Measurements from ENCODE around the gene NEK5. TPM values are rescaled to one million over a fixed set of nuclear protein-coding genes. Genes with fewer than 3 reads are reported as not detected.

Gene NEK5
- total RNA-seq, 1 experiment from 2014 or later: 0.39 TPM

DNA sequence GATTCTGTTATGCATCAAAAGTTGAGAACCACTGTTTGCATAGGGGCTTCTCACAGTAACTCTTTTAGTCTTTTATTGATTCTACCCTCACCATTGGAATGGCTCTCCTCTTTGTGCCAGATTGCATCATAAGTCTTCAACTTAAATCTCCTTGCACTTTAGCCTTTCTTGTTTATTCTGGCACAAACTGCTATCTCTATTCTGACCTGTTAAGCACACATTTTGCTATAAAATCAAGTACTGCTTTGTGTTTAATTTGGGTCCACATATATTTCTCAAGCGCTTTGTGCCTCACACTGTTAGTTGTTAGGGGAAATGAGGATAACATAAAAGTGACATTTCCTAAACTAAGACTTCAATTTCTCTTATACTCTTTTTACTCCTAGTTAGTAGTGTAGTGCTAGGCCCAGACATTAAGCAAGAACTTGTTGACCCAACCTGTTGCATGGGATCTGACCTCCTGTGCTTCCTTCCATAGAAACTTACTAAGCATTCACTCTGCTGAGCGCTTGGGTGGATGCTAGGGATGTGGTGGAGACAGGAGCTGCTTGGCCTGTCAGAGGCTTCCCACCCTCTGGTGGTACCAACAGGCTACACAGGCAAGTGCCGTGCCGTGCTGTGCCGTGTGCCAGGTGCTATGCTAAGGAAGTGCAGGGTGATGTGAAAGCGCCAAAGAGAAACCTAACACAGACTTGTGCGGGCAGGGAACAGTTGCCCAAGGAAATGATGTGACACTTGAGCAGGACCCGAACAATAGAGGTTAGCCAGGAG, 103.2 kb downstream of the NEK5 start:
- DNase-seq: peak in 1 of 2 experiments; percentile 38
- peaks cover 10% of the 10 kb centered on the region for H3K36me3 ChIP-seq (ENCODE audit: control insufficient read depth, insufficient read depth, low read length)
- CTCF ChIA-PET: no interaction called here
- peaks cover 17% of the 10 kb centered on the region for H3K4me1 ChIP-seq
- peaks cover 50% of the 10 kb centered on the region for H3K9me3 Mint-ChIP-seq (ENCODE audit: unreplicated experiment)
- H3K36me3 Mint-ChIP-seq (ENCODE audit: insufficient read depth, unreplicated experiment): peaks cover 78% of the 10 kb centered on the region
- peak overlapping the region; percentile 6 for H3K4me3 Mint-ChIP-seq (ENCODE audit: unreplicated experiment)
- H3K9me3 ChIP-seq: no peaks in the 10 kb centered on the region
- no peaks in the 10 kb centered on the region for H3K27me3 ChIP-seq (replicated peaks; ENCODE audit: control insufficient read depth, insufficient read depth, low read length)
- BruUV-seq (replicated peaks): no TSS peak
- no peaks in the 10 kb centered on the region for H3K27me3 Mint-ChIP-seq (ENCODE audit: insufficient read depth, unreplicated experiment)
- H3K4me3 ChIP-seq (ENCODE audit: low read depth, low read length): no peak overlapping the region
- intact Hi-C loops (cut with micrococcal nuclease; ENCODE audit: unreplicated experiment): loop anchor here (1.0 kb wide), 2 partner anchors 11 to 13 kb away; partner anchors contain the start of gene ALG11
- peak overlapping the region; percentile 35 for H3K27ac Mint-ChIP-seq (ENCODE audit: unreplicated experiment)
- TF ChIP-seq, protein P1, sequence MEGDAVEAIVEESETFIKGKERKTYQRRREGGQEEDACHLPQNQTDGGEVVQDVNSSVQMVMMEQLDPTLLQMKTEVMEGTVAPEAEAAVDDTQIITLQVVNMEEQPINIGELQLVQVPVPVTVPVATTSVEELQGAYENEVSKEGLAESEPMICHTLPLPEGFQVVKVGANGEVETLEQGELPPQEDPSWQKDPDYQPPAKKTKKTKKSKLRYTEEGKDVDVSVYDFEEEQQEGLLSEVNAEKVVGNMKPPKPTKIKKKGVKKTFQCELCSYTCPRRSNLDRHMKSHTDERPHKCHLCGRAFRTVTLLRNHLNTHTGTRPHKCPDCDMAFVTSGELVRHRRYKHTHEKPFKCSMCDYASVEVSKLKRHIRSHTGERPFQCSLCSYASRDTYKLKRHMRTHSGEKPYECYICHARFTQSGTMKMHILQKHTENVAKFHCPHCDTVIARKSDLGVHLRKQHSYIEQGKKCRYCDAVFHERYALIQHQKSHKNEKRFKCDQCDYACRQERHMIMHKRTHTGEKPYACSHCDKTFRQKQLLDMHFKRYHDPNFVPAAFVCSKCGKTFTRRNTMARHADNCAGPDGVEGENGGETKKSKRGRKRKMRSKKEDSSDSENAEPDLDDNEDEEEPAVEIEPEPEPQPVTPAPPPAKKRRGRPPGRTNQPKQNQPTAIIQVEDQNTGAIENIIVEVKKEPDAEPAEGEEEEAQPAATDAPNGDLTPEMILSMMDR (IDR thresholded peaks at IDR 0.05; ENCODE audit: insufficient read depth in 1 of 2, low read depth in 1 of 2, low read length in 1 of 2, severe bottlenecking in 1 of 2, unreplicated experiment in 1 of 2): no peak
- peaks cover 15% of the 10 kb centered on the region for H3K4me1 Mint-ChIP-seq (ENCODE audit: low read depth, unreplicated experiment)
- POLR2A ChIA-PET: no interaction called here

GRCh38 chr13:52024481-52024880, 104.4 kb downstream of the NEK5 start, which contains the start of gene UTP14C:
Gene UTP14C, plus strand, starts transcription at chr13:52024691. Its CDS starts 4,114 bp downstream, at chr13:52028805.
- Histone ChIP-seq H3K4me3 (ENCODE audit: low read depth, low read length) (no peak within 1 kb of the TSS), H3K4me1 (peaks cover 17% of the 10 kb centered on the region), H3K36me3 (ENCODE audit: control insufficient read depth, insufficient read depth, low read length) (peaks cover 10% of the 10 kb centered on the region), H3K9me3 (no peaks in the 10 kb centered on the region), H3K27me3 (replicated peaks; ENCODE audit: control insufficient read depth, insufficient read depth, low read length) (no peaks in the 10 kb centered on the region)
- peaks cover 39% of the 10 kb centered on the region for H3K9me3 Mint-ChIP-seq (ENCODE audit: unreplicated experiment)
- peak within 1 kb of the TSS; percentile 35 for H3K27ac Mint-ChIP-seq (ENCODE audit: unreplicated experiment)
- H3K4me3 Mint-ChIP-seq (ENCODE audit: unreplicated experiment): peak within 1 kb of the TSS; percentile 6
- no peaks in the 10 kb centered on the region for H3K27me3 Mint-ChIP-seq (ENCODE audit: insufficient read depth, unreplicated experiment)
- BruUV-seq (replicated peaks): no TSS peak
- TF ChIP-seq, protein P1 (IDR thresholded peaks at IDR 0.05; ENCODE audit: insufficient read depth in 1 of 2, low read depth in 1 of 2, low read length in 1 of 2, severe bottlenecking in 1 of 2, unreplicated experiment in 1 of 2): no peak
- H3K4me1 Mint-ChIP-seq (ENCODE audit: low read depth, unreplicated experiment): peaks cover 15% of the 10 kb centered on the region
- ChIA-PET CTCF (no interaction called here), POLR2A (no interaction called here)
- no peak for DNase-seq
- H3K36me3 Mint-ChIP-seq (ENCODE audit: insufficient read depth, unreplicated experiment): peaks cover 76% of the 10 kb centered on the region
- intact Hi-C loops (cut with micrococcal nuclease; ENCODE audit: unreplicated experiment): no loop called here

- intact Hi-C loops (cut with micrococcal nuclease; ENCODE audit: unreplicated experiment): no loop called here
- Histone ChIP-seq H3K4me1 (peaks cover 17% of the 10 kb centered on the region), H3K9me3 (no peaks in the 10 kb centered on the region), H3K4me3 (ENCODE audit: low read depth, low read length) (no peak overlapping the region), H3K27me3 (replicated peaks; ENCODE audit: control insufficient read depth, insufficient read depth, low read length) (no peaks in the 10 kb centered on the region), H3K36me3 (ENCODE audit: control insufficient read depth, insufficient read depth, low read length) (peaks cover 10% of the 10 kb centered on the region)
- H3K27me3 Mint-ChIP-seq (ENCODE audit: insufficient read depth, unreplicated experiment): no peaks in the 10 kb centered on the region
- no peak for DNase-seq
- peaks cover 24% of the 10 kb centered on the region for H3K9me3 Mint-ChIP-seq (ENCODE audit: unreplicated experiment)
- ChIA-PET CTCF (no interaction called here), POLR2A (no interaction called here)
- H3K4me1 Mint-ChIP-seq (ENCODE audit: low read depth, unreplicated experiment): peaks cover 15% of the 10 kb centered on the region
- BruUV-seq (replicated peaks): no TSS peak
- TF ChIP-seq, protein P1 (IDR thresholded peaks at IDR 0.05; ENCODE audit: insufficient read depth in 1 of 2, low read depth in 1 of 2, low read length in 1 of 2, severe bottlenecking in 1 of 2, unreplicated experiment in 1 of 2): no peak
- H3K27ac Mint-ChIP-seq (ENCODE audit: unreplicated experiment): no peak overlapping the region
- H3K4me3 Mint-ChIP-seq (ENCODE audit: unreplicated experiment): no peak overlapping the region
- peaks cover 82% of the 10 kb centered on the region for H3K36me3 Mint-ChIP-seq (ENCODE audit: insufficient read depth, unreplicated experiment)
Observed at GRCh38 chr13:52022356-52022755, 106.5 kb downstream of the NEK5 start.
